Fibroblast of mammary gland (primary cell): Measurements from ENCODE around the gene DCDC1.

Source experiments
- DNase-seq: peaks from one replicate; pipeline ENCODE4 v3.0.0-alpha.2; 2010; ENCODE audit warnings: low read depth
- H3K4me3 ChIP-seq: 2 replicates; pipeline ENCODE4 v1.5.1; 2011; ENCODE audit warnings: low read depth, mild to moderate bottlenecking, low read length, moderate library complexity; ENCODE audit not compliant: control insufficient read depth
- TF ChIP-seq, protein P1 (sequence below): conservative IDR thresholded peaks from 2 replicates; pipeline ENCODE4 v1.5.1; 2011; ENCODE audit warnings: low read depth, low read length, inconsistent platforms; ENCODE audit not compliant: control insufficient read depth, insufficient read depth

DCDC1 gene

DNA sequence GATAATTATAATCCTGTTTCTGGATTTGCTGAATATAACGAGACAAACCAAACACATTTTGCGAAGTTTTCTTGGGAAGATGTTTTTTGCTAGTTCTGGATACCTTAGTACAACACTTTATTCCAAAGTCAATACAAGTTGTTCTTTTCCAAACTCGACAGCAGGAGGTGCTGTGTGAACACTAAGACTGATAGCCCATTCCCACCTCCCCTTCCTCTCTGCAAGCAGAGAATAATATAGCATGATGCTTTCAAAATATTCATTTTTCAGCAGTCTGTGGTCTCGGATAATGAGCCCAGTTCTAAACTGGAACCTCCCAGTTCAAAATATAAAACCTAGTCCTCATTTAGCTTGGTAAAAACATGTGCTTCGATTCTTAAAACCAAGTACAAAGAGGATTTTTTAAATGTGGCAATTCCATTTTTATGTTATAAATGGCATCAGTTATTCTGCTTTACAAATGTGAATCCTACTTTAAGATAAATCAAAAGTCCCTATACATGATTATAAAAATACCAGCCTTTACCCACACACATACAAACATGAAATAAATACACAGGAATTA lies 129.1 kb downstream of the DCDC1 start:
- no peak overlapping the region for H3K4me3 ChIP-seq
- DNase-seq = peak; percentile 59
- TF ChIP-seq, protein P1, sequence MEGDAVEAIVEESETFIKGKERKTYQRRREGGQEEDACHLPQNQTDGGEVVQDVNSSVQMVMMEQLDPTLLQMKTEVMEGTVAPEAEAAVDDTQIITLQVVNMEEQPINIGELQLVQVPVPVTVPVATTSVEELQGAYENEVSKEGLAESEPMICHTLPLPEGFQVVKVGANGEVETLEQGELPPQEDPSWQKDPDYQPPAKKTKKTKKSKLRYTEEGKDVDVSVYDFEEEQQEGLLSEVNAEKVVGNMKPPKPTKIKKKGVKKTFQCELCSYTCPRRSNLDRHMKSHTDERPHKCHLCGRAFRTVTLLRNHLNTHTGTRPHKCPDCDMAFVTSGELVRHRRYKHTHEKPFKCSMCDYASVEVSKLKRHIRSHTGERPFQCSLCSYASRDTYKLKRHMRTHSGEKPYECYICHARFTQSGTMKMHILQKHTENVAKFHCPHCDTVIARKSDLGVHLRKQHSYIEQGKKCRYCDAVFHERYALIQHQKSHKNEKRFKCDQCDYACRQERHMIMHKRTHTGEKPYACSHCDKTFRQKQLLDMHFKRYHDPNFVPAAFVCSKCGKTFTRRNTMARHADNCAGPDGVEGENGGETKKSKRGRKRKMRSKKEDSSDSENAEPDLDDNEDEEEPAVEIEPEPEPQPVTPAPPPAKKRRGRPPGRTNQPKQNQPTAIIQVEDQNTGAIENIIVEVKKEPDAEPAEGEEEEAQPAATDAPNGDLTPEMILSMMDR = peak; percentile 69

DNA sequence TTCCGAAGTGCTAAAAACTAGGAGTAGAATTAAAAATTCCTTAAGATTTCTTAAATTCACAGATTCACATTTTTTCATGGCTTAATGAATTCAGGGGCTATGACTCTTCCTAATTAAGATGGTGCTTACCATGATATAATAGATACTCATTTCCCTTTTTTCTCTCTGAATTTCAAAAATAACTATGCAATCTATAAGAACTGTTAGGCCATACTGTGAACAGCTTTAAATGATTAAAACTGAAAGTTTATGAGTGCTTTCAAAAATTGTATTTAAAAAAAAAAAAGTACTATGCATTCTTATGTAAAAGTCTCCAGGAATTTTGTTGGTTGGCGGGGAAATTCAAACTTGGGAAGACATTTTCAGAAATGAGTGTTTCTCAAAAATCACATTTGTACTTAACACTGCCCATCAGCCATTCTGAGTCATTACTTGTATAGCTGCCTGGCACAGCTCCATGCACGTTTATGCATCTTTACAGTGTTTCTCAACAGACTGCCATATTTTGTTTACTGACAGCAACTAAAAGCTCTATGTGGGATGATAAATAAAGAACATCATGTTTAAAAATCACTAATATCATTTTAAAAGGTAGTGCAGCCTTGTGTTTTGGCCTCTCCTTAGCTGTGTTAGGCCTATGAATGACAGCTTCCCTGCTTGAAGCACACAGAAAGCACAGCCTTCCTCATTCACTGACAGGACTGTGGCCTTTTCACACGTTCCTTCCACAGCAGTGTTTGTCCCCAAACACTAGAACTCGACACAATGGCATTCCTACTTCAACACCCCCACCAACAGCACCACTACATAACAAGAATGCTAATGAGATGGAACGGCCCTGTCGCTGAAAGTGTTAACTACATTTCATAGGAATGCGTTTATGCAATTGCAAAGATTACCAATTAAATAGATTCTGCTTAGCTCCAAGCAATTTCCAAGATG lies 131.4 kb downstream of the DCDC1 start:
- DNase-seq = peak; percentile 28
- no peak overlapping the region for H3K4me3 ChIP-seq
- TF ChIP-seq, protein P1 = no peak

DNA sequence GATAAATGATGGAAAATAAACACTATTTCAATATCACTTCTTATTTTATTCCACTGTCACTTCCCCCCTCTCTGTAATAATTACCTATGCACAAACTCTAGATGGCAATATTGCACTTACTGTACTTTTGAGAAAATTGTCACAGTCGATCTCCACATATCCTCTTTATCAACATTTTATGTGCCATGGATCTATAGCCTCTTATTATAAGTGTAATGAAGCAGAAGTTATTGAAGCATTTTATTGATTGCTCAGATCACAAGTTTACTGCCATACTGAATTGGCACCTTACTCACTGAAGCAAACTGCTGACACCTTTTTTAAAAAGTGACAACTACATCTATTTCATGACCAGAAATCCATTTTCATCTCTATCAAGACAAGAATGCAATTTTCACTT lies 133.4 kb downstream of the DCDC1 start:
- DNase-seq = peak; percentile 9
- TF ChIP-seq, protein P1 = peak; percentile 42
- H3K4me3 ChIP-seq = no peak overlapping the region

DNA sequence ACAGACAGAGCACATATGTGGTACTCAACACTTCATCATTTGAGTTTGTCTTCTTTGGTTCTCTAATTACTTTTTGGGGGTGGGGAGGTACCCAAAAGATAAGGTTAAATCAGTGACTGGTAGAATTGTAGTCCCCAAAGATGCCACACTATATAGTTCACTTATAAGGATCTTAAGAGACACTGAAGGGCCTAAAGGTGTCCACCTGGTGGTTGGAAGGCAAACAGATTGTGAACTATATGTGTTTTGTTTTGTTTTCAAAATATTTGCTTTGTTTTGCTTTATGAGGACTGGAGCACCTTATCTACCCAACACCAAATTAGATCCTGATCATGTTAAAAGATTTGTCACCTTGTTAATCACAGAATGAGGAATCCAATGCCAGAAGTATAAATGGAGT lies 136.1 kb downstream of the DCDC1 start:
- no peak overlapping the region for H3K4me3 ChIP-seq
- DNase-seq = peak; percentile 2
- TF ChIP-seq, protein P1 = peak; percentile 32

DNA sequence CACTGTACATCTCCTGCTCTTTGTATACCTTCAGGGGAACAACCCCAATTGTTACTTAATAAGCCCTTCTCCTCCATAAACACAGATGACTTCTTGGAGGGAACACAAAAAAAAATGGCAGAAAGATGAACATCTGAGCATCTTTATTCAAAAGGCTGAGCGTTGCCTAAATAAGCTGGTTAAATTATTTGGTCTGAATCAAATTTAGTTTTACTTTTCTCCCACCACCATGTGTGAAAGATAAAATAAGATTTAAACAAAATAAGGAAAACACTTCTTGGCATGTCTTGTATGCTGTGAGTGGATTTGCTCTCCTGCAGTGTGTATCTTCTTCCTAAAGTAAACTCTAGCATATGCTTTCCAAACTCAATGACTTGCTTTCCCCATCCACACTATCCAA lies 137.9 kb downstream of the DCDC1 start:
- DNase-seq = no peak
- H3K4me3 ChIP-seq = no peak overlapping the region
- TF ChIP-seq, protein P1 = no peak

DNA sequence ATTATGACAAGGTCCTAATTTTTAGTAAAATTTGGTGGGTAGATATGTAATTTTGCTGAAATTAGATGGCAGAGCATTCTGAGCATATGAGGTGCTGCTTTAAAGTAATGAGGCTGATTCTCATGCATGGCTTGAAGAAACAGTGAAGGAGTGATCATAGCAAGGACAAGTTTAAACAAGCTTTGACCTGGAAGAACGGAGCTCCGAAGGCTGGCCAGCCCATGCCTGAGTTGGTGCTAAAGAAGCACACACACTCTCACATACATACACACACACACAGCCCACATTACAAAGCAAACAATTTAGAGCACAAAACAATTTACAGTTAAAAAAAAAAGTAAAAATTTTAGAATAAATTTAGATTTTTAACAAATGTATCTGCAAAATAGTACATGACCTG lies 150.7 kb downstream of the DCDC1 start:
- H3K4me3 ChIP-seq = no peak overlapping the region
- DNase-seq = no peak
- TF ChIP-seq, protein P1 = no peak
